WI38 (cell line): ENCODE results near the gene LYSMD1.
"Not testable (repeated sequence)": the region's sequence is repeated elsewhere in the genome, so short reads cannot be mapped to it uniquely, and the experiment has no call there.

Experiments used
- H3K4me3 ChIP-seq: 2 replicates; pipeline ENCODE4 v1.5.1; 2011; ENCODE audit warnings: low read depth, mild to moderate bottlenecking, control low read depth, low read length
- TF ChIP-seq, protein P1 (sequence below): IDR thresholded peaks from 2 replicates; pipeline ENCODE4 v1.5.1; 2012; ENCODE audit warnings: low read depth, mild to moderate bottlenecking, control low read depth, low read length

Gene LYSMD1

DNA sequence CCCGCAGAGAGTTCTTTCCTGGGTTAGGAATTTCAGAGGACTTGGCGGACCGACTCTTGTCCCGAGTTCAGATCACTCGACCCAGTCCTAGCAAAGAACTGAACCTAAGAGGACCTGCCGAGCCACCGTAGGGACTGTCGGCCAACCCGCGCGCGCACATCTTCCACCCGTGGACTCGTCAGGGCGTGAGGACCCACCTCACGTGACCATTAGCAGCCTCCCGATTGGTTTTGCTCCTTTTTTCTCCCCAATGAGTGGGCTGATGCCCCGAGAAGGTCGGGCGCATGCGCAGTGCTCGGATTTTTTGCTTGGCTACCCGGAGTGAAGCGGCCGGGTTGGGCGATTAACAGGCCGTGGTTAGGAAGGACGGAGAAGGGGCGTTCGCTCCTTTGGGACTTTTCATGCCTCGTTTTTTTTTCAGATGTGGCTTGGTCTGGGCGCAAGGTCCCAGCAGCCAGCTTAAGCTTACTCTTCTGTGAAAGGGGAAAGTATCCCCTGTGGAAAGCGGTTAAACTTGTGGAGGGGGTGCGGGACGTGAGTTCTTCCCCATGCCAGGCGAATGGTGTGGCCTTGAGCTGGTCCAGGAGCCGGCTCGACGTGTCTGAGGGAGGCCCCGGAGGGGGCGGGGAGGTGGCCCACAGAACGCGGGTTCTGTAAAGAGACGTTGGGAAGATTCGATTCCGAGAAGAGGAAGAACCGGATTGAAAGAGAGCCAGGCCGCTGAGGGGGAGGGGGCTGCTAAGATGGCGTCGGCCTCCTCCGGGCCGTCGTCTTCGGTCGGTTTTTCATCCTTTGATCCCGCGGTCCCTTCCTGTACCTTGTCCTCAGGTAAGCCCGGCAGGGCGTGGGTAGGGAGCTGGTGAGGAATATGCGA lies 32.8 kb upstream of the LYSMD1 start, which contains the start of gene PIP5K1A:
Gene PIP5K1A, plus strand, starts transcription at position 299 of the 874 bp plus-strand sequence. Its CDS starts 445 bp downstream, at position 744.
- TF ChIP-seq, protein P1, sequence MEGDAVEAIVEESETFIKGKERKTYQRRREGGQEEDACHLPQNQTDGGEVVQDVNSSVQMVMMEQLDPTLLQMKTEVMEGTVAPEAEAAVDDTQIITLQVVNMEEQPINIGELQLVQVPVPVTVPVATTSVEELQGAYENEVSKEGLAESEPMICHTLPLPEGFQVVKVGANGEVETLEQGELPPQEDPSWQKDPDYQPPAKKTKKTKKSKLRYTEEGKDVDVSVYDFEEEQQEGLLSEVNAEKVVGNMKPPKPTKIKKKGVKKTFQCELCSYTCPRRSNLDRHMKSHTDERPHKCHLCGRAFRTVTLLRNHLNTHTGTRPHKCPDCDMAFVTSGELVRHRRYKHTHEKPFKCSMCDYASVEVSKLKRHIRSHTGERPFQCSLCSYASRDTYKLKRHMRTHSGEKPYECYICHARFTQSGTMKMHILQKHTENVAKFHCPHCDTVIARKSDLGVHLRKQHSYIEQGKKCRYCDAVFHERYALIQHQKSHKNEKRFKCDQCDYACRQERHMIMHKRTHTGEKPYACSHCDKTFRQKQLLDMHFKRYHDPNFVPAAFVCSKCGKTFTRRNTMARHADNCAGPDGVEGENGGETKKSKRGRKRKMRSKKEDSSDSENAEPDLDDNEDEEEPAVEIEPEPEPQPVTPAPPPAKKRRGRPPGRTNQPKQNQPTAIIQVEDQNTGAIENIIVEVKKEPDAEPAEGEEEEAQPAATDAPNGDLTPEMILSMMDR = no peak
- H3K4me3 ChIP-seq = peak within 1 kb of the TSS; percentile 86

- H3K4me3 ChIP-seq = peak overlapping the region; percentile 86
- TF ChIP-seq, protein P1 = no peak
These were observed 32.2 kb upstream of the LYSMD1 start for GRCh38 chr1:151197863-151198253.

DNA sequence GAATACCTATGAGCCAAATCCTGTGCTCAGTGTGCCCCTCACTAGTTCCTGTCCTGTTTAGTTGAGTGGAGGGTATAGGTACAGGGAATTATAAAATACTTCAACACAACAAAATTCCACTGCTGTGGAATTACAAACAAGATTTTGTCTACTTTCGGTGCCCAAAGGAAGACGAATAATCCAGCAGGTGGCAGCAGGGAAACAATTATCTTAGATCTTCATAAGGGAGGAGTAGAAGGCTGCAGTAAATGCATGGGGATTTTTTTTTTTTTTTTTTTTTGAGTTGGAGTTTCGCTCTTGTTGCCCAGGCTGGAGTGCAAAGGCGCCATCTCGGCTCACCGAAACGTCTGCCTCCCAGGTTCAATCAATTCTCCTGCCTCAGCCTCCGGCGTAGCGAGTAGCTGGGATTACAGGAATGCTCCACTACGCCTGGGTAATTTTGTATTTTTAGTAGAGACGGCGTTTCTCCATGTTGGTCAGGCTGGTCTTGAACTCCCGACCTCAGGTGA lies 30.6 kb upstream of the LYSMD1 start:
- TF ChIP-seq, protein P1 = peak; percentile 13; the same call in 1 of the 2 replicates
- H3K4me3 ChIP-seq = no peak overlapping the region

DNA sequence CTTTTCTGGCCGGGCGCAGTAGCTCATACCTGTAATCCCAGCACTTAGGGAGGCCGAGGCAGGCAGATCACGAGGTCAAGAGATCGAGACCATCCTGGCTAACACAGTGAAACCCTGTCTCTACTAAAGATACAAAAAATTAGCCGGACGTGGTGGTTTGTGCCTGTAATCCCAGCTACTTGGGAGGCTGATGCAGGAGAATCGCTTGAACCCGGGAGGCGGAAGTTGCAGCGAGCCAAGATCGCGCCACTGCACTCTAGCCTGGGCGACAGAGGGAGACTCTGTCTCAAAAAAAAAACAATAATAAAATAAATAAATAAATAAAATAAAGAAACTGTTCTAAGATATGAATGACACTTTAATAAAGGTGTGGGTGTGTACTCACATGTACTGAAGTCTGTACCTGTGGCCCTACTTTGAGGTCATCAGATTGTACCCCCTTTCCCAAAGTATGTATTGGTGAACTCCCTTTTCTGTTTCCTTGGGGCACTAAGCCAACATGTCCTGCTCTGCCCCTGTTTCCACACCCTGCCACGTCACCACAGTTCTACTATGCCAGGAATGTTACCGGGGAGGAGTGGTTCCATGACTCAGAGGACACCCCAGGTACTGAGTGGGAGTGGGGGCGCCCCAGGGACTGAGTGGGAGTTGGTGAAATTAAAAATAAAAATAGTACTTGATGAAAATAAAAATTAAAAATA lies 29.3 kb upstream of the LYSMD1 start:
- not testable (repeated sequence) for H3K4me3 ChIP-seq

DNA sequence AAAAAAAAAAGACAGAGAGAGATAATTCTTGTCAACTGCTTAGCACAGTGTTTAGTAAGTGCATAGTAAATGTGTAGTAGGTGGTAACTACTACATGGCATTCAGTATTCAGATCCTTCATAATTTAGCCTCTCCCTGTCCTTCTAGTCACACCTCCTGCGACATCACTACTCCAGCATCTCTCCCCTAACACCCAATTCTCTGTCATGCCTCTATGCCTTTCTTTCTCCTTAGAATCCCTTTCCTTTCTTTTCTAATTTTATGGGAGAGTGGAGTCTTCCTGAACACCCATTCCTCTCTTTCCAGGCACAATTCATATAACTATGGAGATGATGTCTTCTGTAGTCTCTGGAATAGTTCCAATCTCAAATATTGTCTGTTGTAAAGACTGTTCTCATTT lies 28.2 kb upstream of the LYSMD1 start:
- no peak overlapping the region for H3K4me3 ChIP-seq

DNA sequence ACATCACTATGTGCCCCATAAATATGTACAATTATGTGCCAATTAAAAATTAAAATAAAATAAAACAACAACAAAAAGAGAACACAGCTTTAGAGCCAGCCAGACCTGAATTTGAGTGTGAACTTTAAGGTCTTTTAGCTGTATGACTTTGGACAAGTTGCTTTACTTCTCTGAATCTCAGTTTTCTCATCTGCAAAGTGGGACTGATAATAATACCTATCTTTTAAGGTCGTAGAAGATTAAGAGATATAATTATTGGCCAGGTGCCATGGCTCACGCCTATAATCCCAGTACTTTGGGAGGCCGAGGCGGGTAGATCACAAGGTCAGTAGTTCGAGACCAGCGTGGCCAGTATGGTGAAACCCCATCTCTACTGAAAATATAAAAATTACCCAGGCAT lies 27.6 kb upstream of the LYSMD1 start:
- TF ChIP-seq, protein P1 = no peak
- no peak overlapping the region for H3K4me3 ChIP-seq

More for the DNA sequence above, 28.2 kb upstream of the LYSMD1 start:
- TF ChIP-seq, protein P1 = no peak

DNA sequence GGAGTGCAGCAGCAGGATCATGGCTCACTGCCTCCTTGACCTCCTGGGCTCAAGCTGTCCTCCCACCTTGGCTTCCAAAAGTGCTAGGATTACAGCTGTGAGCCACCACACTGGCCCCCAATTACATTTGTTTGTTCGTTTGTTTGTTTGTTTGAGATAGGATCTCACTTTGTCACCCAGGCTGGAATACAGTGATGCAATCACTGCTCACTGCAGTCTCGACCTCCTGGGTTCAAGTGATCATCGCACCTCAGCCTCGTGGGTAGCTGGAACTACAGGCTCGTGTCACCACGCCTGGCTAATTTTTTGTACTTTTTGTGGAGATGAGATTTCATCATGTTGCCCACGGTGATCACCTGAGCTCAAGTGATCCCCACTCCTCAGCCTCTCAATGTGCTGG lies 26.3 kb upstream of the LYSMD1 start:
- TF ChIP-seq, protein P1 = no peak
- no peak overlapping the region for H3K4me3 ChIP-seq
